ENCODE results near the gene HTRA3. TPM values are rescaled to one million over a fixed set of nuclear protein-coding genes. Genes with fewer than 3 reads are reported as not detected.
"Not testable (repeated sequence)": the region's sequence is repeated elsewhere in the genome, so short reads cannot be mapped to it uniquely, and the experiment has no call there.

The HTRA3 gene
- total and polyA plus RNA-seq, 2 of the 4 experiments (the other 2 are of a cell fraction), result 1.3 to 9.5 TPM

GRCh38 chr4:8340781-8341241, 71.3 kb downstream of the HTRA3 start:
- no peak overlapping the region for H3K23ac ChIP-seq (ENCODE audit: low read depth, low read length)
- peaks cover 5% of the 10 kb centered on the region; the same call in 1 of the 2 replicates for H3K27me3 ChIP-seq (ENCODE audit: control insufficient read depth, insufficient read depth, low read length)
- intact Hi-C loops (cut with micrococcal nuclease), result no loop called here
- H3K27ac ChIP-seq (ENCODE audit: insufficient read depth, low read length), result no peak overlapping the region
- dilution Hi-C loops (cut with HindIII; ENCODE audit: low sequenced_read_pairs, unreplicated experiment), result no loop called here
- no peak overlapping the region for H2AK5ac ChIP-seq (ENCODE audit: low read depth, low read length)
- H3K9ac ChIP-seq (ENCODE audit: low read depth, low read length), result no peak overlapping the region
- no peak overlapping the region for H3K14ac ChIP-seq (replicated peaks; ENCODE audit: low read depth, low read length)
- no peak overlapping the region for H2BK120ac ChIP-seq (ENCODE audit: low read depth, low read length)
- H4K8ac ChIP-seq (ENCODE audit: low read depth in 2 of 2, low read length in 2 of 2), result no peak overlapping the region
- ATAC-seq (ENCODE audit: low read depth) (no peak), DNase-seq (no peak)
- H4K91ac ChIP-seq (ENCODE audit: insufficient read depth, low read depth, low read length), result no peak overlapping the region
- no peaks in the 10 kb centered on the region; the same call in 1 of the 2 replicates for H3K9me3 ChIP-seq (ENCODE audit: control insufficient read depth, insufficient read depth, low read length)
- H2AFZ ChIP-seq (replicated peaks; ENCODE audit: low read length, poor library complexity), result no peak overlapping the region
- ChIA-PET POLR2A (ENCODE audit: unreplicated experiment) (no interaction called here), CTCF (no interaction called here)
- H2BK15ac ChIP-seq (ENCODE audit: low read depth, low read length), result no peak overlapping the region
- H3K56ac ChIP-seq (ENCODE audit: extremely low read depth, insufficient read depth, low read length), result no peak overlapping the region
- H4K20me1 ChIP-seq (ENCODE audit: insufficient read depth, low read length), result no peaks in the 10 kb centered on the region
- peaks cover 4% of the 10 kb centered on the region; the same call in 1 of the 2 replicates for H3K4me1 ChIP-seq (ENCODE audit: control insufficient read depth, insufficient read depth, low read length)
- no peak overlapping the region for H3K4me2 ChIP-seq (ENCODE audit: low read depth, low read length)
- no peak overlapping the region for H3K18ac ChIP-seq (ENCODE audit: low read depth, low read length)
- WGBS, 2 experiments (ENCODE audit: extremely low coverage in 2 of 2, insufficient read length in 1 of 2), result 38% methylated on average over 3 of the region's 8 CpGs; no CpG with 5 or more reads in 1 of the 2 experiments
- no TSS peak for BruUV-seq (replicated peaks)
- no peaks in the 10 kb centered on the region for H3K36me3 ChIP-seq (ENCODE audit: control insufficient read depth, insufficient read depth, low read length)
- H2AK9ac ChIP-seq (replicated peaks; ENCODE audit: low read depth, low read length, poor library complexity), result no peak overlapping the region
- H3K79me1 ChIP-seq (ENCODE audit: low read depth in 1 of 2, low read length in 2 of 2), result no peaks in the 10 kb centered on the region
- no peak overlapping the region for H2BK5ac ChIP-seq (ENCODE audit: low read depth, low read length, poor library complexity, severe bottlenecking)
- H3K4me3 ChIP-seq (ENCODE audit: insufficient read depth, low read depth, low read length), result no peak overlapping the region
- in situ Hi-C loops (cut with MboI; ENCODE audit: low sequenced_read_pairs), result no loop called here
- no peak for TF ChIP-seq RCOR1 (IDR thresholded peaks at IDR 0.05; ENCODE audit: insufficient replicate concordance, low read length)
- no peak overlapping the region for H2BK20ac ChIP-seq (ENCODE audit: low read depth, low read length)
- no peak overlapping the region for H4K5ac ChIP-seq (ENCODE audit: low read depth, low read length)
- no peaks in the 10 kb centered on the region; the same call in 1 of the 2 replicates for H3K9me1 ChIP-seq (ENCODE audit: insufficient read depth, low read length)
- H3K4ac ChIP-seq (ENCODE audit: low read depth, low read length), result no peak overlapping the region

GRCh38 chr4:8341281-8341680, 71.7 kb downstream of the HTRA3 start:
- H4K91ac ChIP-seq (ENCODE audit: insufficient read depth, low read depth, low read length); H3K4me2 ChIP-seq (ENCODE audit: low read depth, low read length); H3K9ac ChIP-seq (ENCODE audit: low read depth, low read length); H2BK15ac ChIP-seq (ENCODE audit: low read depth, low read length); ATAC-seq (ENCODE audit: low read depth); H4K8ac ChIP-seq (ENCODE audit: low read depth in 2 of 2, low read length in 2 of 2); H2AK9ac ChIP-seq (replicated peaks; ENCODE audit: low read depth, low read length, poor library complexity); H3K18ac ChIP-seq (ENCODE audit: low read depth, low read length); H2BK5ac ChIP-seq (ENCODE audit: low read depth, low read length, poor library complexity, severe bottlenecking); H2BK20ac ChIP-seq (ENCODE audit: low read depth, low read length); H3K4me3 ChIP-seq (ENCODE audit: insufficient read depth, low read depth, low read length); H2AFZ ChIP-seq (replicated peaks; ENCODE audit: low read length, poor library complexity); intact Hi-C loops (cut with micrococcal nuclease); H3K27me3 ChIP-seq (ENCODE audit: control insufficient read depth, insufficient read depth, low read length); H3K36me3 ChIP-seq (ENCODE audit: control insufficient read depth, insufficient read depth, low read length); H3K14ac ChIP-seq (replicated peaks; ENCODE audit: low read depth, low read length); H3K79me1 ChIP-seq (ENCODE audit: low read depth in 1 of 2, low read length in 2 of 2); dilution Hi-C loops (cut with HindIII; ENCODE audit: low sequenced_read_pairs, unreplicated experiment); H2AK5ac ChIP-seq (ENCODE audit: low read depth, low read length); H4K20me1 ChIP-seq (ENCODE audit: insufficient read depth, low read length); H3K4me1 ChIP-seq (ENCODE audit: control insufficient read depth, insufficient read depth, low read length); DNase-seq; POLR2A ChIA-PET (ENCODE audit: unreplicated experiment); H3K4ac ChIP-seq (ENCODE audit: low read depth, low read length); H4K5ac ChIP-seq (ENCODE audit: low read depth, low read length); H3K27ac ChIP-seq (ENCODE audit: insufficient read depth, low read length); H3K9me1 ChIP-seq (ENCODE audit: insufficient read depth, low read length); BruUV-seq (replicated peaks); H3K23ac ChIP-seq (ENCODE audit: low read depth, low read length); H3K56ac ChIP-seq (ENCODE audit: extremely low read depth, insufficient read depth, low read length); in situ Hi-C loops (cut with MboI; ENCODE audit: low sequenced_read_pairs); CTCF ChIA-PET; H2BK120ac ChIP-seq (ENCODE audit: low read depth, low read length); H3K9me3 ChIP-seq (ENCODE audit: control insufficient read depth, insufficient read depth, low read length): not testable (repeated sequence)
- WGBS, 2 experiments (ENCODE audit: extremely low coverage in 2 of 2, insufficient read length in 1 of 2), result 96% methylated on average over 4 of the region's 7 CpGs; no CpG with 5 or more reads in 1 of the 2 experiments

Data from IMR-90 (cell line).